GDM1 (cell line): ENCODE data around the gene MIF4GD.
"Not testable (repeated sequence)": the region's sequence is repeated elsewhere in the genome, so short reads cannot be mapped to it uniquely, and the experiment has no call there.

ENCODE experiments used
- DNase-seq: peaks from one replicate; lab custom pipeline; 2025; lab: John Stamatoyannopoulos, UW

The MIF4GD gene

GRCh38 chr17:75288359-75288758 is 17.3 kb upstream of the MIF4GD start:
- no peak for DNase-seq

DNA sequence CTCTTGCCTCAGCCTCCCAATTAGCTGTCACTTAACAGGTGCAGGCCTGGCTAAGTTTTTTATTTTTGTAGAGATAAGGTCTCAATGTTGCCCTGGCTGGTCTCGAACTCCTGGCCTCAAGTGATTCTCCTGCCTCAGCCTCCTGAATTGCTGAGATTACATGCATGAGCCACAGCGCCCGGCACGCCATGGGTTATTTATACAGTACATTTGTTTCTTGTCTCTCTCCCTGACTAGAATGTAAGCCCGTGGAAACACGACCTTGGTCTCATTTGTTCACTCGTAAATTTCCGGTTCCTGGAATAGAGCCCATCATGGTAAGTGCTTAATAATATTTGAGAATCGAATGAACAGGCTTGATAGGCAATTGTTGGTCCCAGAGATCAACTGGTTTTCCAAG is 16.2 kb upstream of the MIF4GD start:
- no peak for DNase-seq

DNA sequence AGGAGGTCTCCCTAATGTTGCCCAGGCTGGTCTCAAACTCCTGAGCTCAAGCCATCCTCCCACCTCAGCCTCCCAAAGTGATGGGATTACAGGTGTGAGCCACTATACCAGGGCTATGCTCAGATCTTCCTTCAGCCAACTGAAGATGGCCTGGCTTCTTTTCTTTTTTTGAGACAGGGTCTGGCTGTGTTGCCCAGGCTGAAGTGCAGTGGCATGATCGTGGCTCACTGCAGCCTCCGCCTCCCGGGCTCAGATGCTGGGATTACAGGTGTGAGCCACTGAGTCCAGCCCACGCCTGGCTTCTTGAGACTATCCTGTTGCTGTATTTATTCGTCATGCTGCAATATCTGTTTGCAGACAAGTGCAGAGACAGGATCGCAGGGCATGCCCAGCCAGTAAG is 14.1 kb upstream of the MIF4GD start:
- DNase-seq: no peak

DNA sequence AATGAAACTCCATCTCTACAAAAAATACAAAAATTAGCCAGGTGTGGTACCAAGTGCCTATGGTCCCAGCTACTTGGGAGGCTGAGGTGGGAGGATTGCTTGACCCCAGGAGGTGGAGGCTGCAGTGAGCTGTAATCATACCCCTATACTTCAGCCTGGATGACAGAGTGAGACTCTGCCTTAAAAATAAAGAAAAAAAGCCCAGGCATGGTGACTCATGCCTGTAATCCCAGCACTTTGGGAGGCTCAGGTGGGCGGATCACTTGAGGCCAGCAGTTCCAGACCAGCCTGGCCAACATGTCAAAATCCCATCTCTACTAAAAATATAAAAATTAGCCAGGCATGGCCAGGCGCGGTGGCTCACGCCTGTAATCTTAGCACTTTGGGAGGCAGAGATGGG is 9.2 kb upstream of the MIF4GD start:
- DNase-seq: not testable (repeated sequence)

DNA sequence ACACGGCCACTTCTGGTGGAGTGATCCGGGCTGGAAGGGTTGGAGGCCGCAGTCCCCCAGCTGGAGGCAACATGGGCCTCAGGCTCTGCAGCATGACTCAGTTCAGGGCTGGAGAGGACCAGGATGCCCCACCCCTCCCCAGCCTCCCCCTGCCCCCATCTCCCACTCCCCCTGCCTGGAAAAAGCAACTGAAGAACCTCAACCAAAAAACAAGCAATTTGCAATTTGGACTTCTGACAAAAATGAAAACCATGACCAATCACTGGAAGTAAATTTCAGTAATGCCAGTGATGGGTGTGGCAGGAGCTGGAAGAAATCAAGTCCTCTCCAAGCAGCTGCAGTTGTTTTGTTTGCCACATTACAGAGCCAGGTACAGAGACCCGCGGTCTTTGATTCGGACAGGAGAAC is 6.6 kb upstream of the MIF4GD start:
- no peak for DNase-seq

DNA sequence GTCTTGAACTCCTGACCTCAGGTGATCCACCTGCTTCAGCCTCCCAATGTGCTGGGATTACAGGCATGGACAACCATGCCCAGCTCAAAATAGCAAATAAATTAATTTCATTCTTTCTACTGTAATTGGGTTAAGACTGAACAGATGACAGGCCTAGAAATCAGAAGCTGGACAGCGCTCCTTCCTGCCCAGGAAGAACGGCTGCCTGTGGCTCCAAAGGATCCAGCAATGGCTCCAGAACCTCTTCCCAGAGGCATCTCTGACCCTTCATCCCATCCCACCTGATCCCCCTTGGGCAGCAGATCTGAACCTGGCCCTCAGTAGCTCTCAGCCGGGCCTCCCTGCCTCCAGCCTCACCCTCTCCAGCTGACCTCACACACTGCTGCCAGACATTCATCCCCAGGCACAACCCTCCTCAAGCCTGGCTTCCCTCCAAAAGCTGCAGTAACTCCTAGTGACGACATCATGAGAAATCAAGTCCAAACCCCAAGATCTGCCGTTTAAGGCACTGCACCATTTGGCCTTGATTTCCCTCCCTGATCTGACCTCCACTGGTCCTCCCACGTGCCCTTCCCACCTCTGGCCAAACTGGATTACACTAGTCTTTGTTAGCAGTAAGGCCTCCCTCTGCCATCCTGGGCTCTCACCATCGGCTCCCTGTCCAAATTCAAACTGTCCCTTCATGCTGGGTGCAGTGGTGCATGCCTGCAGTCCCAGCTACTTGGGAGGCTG is 3.1 kb upstream of the MIF4GD start:
- DNase-seq: no peak

- no peak for DNase-seq
Observed at GRCh38 chr17:75272848-75273184, 1.8 kb upstream of the MIF4GD start.

GRCh38 chr17:75271955-75272847 is 1.2 kb upstream of the MIF4GD start:
- no peak for DNase-seq

DNA sequence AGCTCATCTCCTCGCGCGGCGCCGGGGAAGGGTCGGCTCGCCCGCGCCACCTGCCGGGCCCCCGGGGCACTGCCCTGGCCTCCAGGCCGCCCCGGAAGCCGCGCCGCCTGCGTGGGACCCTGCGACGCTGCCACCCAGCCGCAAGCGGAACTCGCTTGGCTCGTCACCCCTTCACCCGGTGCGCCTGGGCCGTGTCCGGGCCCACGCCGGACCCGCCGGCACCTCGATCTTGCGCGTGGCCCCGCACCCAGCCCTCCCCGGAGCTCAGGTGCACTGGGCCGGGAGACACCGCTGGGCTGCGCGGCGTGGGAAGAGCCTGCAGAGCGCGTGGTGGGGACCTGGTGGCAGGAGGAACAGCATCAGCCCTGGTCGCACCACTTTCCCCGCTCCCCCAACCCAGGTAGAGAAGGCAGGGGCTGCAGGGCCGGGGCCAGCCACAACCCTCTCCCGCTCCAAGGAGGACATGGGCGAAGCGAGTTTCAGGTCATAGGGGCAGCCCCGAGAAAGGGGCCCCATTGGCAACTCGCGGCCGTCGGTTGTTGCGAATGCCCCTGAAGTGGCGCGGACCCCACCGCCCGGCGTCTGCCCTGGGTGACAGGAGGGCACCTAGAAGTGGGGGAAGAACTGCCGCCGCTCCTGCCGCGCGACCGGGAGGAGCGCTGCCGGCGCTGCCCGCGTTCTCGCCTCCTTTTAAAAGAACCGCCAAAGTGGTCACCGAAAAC is 363 bp upstream of the MIF4GD start:
- DNase-seq: peak; percentile 73

DNA sequence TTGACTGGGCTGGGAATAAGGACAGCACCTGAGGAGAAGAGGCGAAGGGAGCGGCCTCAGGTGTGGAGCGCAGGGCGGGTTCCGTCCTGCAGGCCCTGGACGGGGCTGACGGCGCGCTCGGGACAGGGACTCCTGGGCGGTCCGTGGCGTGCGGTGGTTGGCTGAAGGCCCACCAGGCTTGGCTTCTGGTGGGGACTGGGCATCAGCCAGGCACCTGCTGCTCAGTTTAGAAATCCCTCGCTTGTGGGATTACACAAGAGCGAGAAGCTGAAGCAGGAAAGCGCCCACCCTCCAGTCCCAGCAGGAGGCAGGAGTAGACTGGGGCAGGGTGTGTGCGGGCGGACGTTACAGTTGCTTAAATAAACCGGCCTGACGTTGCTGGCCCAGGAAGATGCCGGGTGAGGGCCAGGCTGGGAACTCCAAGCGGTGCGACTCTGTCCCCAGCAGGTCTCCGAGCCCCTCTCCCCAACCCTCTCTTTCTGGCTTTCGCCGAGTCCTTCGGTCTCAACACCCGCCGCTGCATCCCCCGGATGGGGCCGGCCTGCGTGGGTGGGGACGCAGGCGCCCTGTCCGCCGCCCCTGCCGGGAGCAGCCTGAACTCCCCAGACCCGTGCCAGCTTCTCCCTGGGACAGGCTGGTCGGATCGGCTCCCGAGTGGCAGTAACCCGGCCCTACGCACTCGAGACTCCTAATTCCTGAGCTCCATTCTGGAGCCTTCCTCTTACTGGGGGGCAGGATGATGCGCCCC is 639 bp downstream of the MIF4GD start:
- peak; percentile 56 for DNase-seq

DNA sequence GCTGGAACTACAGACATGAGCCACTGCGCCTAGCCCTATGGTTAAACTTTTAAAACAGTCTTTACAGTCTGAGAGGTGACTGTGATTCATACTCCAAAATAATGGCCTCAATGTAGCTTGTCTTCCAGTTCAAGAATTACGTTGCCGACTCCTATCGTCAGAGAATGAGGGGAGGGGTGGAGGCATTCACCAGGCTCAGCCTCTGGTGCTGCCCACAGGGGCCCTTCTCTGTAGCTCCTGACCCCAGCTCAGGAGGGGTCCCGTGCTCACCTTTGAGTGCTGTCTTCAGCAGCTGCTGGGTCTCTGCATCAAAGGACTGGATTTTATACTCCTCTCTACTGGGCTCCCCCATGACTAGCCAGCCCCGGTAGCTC is 1.2 kb downstream of the MIF4GD start:
- no peak for DNase-seq

DNA sequence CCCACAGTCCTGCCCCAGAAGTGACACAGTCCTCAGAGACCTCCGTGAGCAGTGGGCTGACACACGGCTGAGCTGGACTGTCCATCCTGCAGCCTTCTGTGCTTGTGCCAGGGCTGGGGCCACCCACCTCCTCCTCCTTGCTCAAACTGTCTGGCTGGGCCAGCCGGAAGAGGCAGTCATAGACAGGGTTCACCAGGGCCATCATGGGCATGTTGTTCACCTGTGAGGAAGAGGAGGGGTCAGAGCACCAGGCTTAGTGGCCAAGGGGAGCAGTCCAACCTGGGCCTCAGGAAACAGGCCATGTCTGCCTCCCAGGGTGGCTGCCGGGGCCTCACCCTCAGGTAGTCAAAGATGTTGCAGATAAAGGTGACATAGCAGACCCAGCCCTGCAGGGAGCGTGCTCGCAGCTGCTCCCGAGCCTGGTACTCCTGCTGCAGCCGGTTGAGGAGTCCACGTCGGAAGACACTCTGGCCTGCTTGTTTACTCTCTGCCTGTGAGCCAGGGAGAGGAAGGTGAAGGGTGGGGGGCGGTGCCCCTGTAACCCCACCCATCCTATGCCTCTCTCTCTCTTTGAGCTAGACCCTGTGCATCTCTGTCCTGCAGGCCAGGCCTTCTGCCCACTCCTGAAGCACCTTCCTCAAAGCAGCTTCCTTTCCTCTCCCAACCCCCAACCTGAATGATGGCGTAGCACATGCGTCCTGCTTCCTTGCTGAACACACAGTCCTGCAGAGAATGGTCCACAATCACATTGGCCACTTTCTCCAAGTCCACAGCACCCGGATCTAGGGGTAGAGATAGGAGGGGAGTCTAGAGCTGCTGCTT is 3.4 kb downstream of the MIF4GD start:
- no peak for DNase-seq

- no peak for DNase-seq
Observed at GRCh38 chr17:75267153-75267410, 3.9 kb downstream of the MIF4GD start.

DNA sequence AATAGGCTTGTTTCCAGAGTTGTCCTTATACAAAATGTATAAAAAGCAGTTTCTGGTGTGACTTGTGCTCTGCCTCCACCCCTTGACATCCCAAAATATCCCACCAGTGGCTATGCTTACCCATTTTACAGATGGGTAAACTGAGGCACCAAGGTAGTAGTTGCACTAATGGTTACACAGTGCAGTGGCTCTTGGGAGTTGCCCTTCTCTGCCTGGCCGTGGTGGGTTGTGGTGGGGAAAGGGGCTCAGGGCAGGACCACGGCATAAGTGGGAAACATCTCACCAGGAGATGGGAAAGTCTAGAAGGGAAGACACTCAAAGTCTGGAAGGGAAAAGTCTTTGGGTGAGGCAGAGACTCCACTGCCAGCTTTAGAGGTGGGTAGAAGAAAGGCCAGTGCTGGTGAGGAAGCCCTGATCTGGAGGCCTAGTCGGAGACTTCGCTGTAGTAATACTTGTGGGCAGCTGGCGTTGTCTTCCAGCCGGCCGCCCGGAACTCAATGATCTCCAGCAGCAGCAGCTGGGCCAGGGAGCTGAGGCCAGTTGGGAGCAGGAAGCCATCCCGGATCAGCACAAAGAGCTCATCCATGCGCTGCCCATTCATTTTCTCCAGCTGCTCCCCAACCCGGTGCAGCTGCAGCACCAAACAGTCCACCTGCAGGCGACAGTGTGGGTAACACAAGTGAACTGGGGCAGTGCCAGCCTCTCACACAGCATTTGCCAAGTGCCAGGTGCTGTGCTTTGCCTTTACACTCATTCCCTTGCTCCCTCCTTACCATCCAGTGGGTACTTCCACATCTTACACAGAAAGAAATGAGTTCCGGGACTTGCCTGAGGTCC is 4.5 kb downstream of the MIF4GD start:
- DNase-seq: no peak

- no peak for DNase-seq
Observed at GRCh38 chr17:75265614-75266315, 5.3 kb downstream of the MIF4GD start.

DNA sequence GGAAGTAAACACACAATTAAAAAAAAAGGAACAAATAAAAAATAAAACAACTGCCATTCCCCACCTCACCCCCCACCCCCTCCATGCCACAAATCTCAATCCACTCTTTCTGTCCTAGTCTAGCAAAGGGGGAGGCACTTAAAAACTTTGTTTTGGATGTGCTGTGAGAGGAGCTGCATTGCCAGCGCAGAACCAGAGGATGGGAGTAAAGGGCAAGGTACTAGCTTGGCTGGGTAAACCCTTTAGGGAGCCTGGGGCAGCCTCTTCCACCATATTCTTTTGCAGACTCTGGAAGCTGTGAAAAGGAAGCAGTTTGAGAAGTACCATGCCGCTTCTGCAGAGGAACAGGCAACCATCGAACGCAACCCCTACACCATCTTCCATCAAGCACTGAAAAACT is 8.0 kb downstream of the MIF4GD start:
- no peak for DNase-seq

GRCh38 chr17:75262112-75262606 is 8.9 kb downstream of the MIF4GD start:
- no peak for DNase-seq

DNA sequence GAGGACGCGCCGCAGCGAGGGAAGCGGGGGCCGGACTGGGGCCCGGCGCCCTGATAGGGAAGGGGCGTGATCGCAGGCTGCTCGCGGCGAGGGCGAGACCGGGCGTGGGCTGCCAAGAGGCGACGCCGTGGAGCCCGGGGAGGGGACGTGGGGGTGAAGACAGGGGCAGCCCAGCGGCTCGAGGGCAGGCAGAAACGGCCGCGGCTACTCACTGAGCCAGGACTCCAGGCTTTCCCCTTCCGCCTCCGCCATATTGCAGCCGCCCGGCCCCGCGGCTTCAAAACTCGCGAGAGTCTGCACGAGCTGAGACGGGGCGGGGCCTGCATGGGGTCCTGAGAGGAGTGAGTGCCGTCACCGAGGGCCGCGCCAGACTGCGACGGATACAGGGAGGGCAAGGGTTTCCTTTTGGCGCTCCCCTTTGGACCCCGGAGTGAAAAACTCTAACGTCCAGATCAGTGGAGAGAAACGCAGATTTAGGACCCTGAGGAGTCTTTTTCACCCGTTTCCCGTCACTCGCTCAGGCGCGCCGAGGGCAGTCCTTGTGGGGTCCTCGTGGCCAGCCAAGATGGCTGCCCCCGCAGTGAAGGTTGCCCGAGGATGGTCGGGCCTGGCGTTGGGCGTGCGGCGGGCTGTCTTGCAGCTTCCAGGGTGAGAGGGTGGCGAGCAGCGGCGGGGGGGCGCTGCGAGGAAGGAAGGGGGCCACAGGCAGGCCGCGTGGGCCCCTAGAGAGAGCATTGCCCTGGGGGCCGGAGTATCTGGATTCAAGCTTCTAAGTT is 9.5 kb downstream of the MIF4GD start, which contains the start of the genes GGA3 and MRPS7:
TSS of gene GGA3 (minus strand) at position 271 of the 776 bp plus-strand sequence. CDS start at position 252, 19 bp downstream.
TSS of gene MRPS7 (plus strand) at position 544 of the 776 bp plus-strand sequence. CDS start at position 566, 22 bp downstream.
- DNase-seq: peak; percentile 86
